HEK293T (cell line): Measurements from ENCODE around the gene BPIFB2.

ENCODE experiments used
- CTCF ChIA-PET: fragments of 350-600 bp; formaldehyde crosslinking; extraction: SDS; loops from one replicate; lab custom pipeline; 2021; ENCODE audit warnings: antibody characterized with exemption, inconsistent platforms; lab: Yijun Ruan, JAX
- POLR2A ChIA-PET: fragments of 350-600 bp; formaldehyde crosslinking; extraction: SDS; loops from one replicate; lab custom pipeline; 2020; ENCODE audit warnings: antibody characterized with exemption, inconsistent platforms; lab: Yijun Ruan, JAX
- DNase-seq: peaks from one replicate; pipeline ENCODE4 v3.0.0; 2012; ENCODE audit warnings: mixed read lengths; ENCODE audit errors: extremely low spot score
- ARNT ChIP-seq: fragments of 450-650 bp; IDR thresholded peaks from 2 replicates; pipeline ENCODE4 v1.6.1; 2017; ENCODE audit warnings: mild to moderate bottlenecking
- BHLHE40 ChIP-seq: fragments of 450-650 bp; IDR thresholded peaks from 2 replicates; pipeline ENCODE4 v1.6.1; 2016; ENCODE audit warnings: mild to moderate bottlenecking, moderate library complexity, borderline replicate concordance
- CTBP1 ChIP-seq: fragments of 450-650 bp; IDR thresholded peaks from 2 replicates; pipeline ENCODE4 v1.6.1; 2016; ENCODE audit warnings: borderline replicate concordance
- ELF4 ChIP-seq: fragments of 450-650 bp; IDR thresholded peaks from 2 replicates; pipeline ENCODE4 v1.6.1; 2017; ENCODE audit warnings: antibody characterized with exemption
- FOXA1 ChIP-seq: fragments of 450-650 bp; IDR thresholded peaks from 2 replicates; pipeline ENCODE4 v1.6.1; 2016; ENCODE audit warnings: mild to moderate bottlenecking
- FOXK2 ChIP-seq: fragments of 450-650 bp; IDR thresholded peaks from 2 replicates; pipeline ENCODE4 v1.6.1; 2016; ENCODE audit warnings: mild to moderate bottlenecking
- FOXM1 ChIP-seq: fragments of 450-650 bp; IDR thresholded peaks from 2 replicates; pipeline ENCODE4 v1.6.1; 2017; ENCODE audit warnings: mild to moderate bottlenecking, borderline replicate concordance
- HDGF ChIP-seq: fragments of 450-650 bp; IDR thresholded peaks from 2 replicates; pipeline ENCODE4 v1.6.1; 2017; ENCODE audit warnings: antibody characterized with exemption, borderline replicate concordance
- L3MBTL2 ChIP-seq: fragments of 450-650 bp; conservative IDR thresholded peaks from 2 replicates; pipeline ENCODE4 v1.6.1; 2016; ENCODE audit warnings: mild to moderate bottlenecking
- LEF1 ChIP-seq: fragments of 450-650 bp; IDR thresholded peaks from 2 replicates; pipeline ENCODE4 v1.6.1; 2017; ENCODE audit warnings: mild to moderate bottlenecking, borderline replicate concordance
- NFRKB ChIP-seq: fragments of 450-650 bp; IDR thresholded peaks from 2 replicates; pipeline ENCODE4 v1.6.1; 2016; ENCODE audit warnings: mild to moderate bottlenecking, moderate library complexity
- PKNOX1 ChIP-seq: fragments of 450-650 bp; IDR thresholded peaks from 2 replicates; pipeline ENCODE4 v1.6.1; 2016
- SP1 ChIP-seq: fragments of 450-650 bp; IDR thresholded peaks from 2 replicates; pipeline ENCODE4 v1.6.1; 2017
- SUZ12 ChIP-seq: fragments of 450-650 bp; IDR thresholded peaks from 2 replicates; pipeline ENCODE4 v1.6.1; 2016; ENCODE audit warnings: mild to moderate bottlenecking
- TARDBP ChIP-seq: fragments of 450-650 bp; IDR thresholded peaks from 2 replicates; pipeline ENCODE4 v1.6.1; 2016
- ZNF384 ChIP-seq: fragments of 450-650 bp; IDR thresholded peaks from 2 replicates; pipeline ENCODE4 v1.6.1; 2016

The BPIFB2 gene

GRCh38 chr20:33018169-33018931 lies 10.8 kb downstream of the BPIFB2 start:
- no peak for DNase-seq
- ChIA-PET POLR2A (no interaction called here), CTCF (no interaction called here)
- no peak for TF ChIP-seq HDGF
- TF ChIP-seq ELF4: no peak
- TF ChIP-seq PKNOX1: no peak
- no peak for TF ChIP-seq FOXA1
- TF ChIP-seq FOXK2: no peak

GRCh38 chr20:33019465-33020277 lies 12.2 kb downstream of the BPIFB2 start:
- TF ChIP-seq FOXK2: no peak
- no peak for TF ChIP-seq ELF4
- no peak for TF ChIP-seq CTBP1
- TF ChIP-seq SUZ12: no peak
- TF ChIP-seq ARNT: no peak
- no peak for TF ChIP-seq SP1
- TF ChIP-seq NFRKB: no peak
- no peak for TF ChIP-seq PKNOX1
- TF ChIP-seq BHLHE40: no peak
- no peak for TF ChIP-seq L3MBTL2
- no peak for TF ChIP-seq ZNF384
- no peak for TF ChIP-seq FOXM1
- no peak for TF ChIP-seq LEF1
- TF ChIP-seq FOXA1: no peak
- TF ChIP-seq TARDBP: no peak
- TF ChIP-seq HDGF: no peak
- ChIA-PET POLR2A (no interaction called here), CTCF (no interaction called here)
- DNase-seq: no peak

GRCh38 chr20:33020278-33021161 lies 13.0 kb downstream of the BPIFB2 start:
- DNase-seq: no peak
- POLR2A ChIA-PET: no interaction called here
- TF ChIP-seq ELF4 (no peak), ZNF384 (no peak), ARNT (no peak), BHLHE40 (no peak), NFRKB (no peak), PKNOX1 (no peak), CTBP1 (no peak), HDGF (no peak), LEF1 (no peak), SP1 (no peak), FOXA1 (no peak), FOXK2 (no peak), TARDBP (no peak), SUZ12 (no peak), L3MBTL2 (no peak), FOXM1 (no peak)
- CTCF ChIA-PET: no interaction called here

GRCh38 chr20:33021879-33022278 lies 14.4 kb downstream of the BPIFB2 start:
- CTCF ChIA-PET: no interaction called here
- TF ChIP-seq SUZ12: no peak
- no peak for TF ChIP-seq FOXK2
- no peak for TF ChIP-seq HDGF
- TF ChIP-seq ELF4: no peak
- TF ChIP-seq SP1: no peak
- no peak for TF ChIP-seq BHLHE40
- no peak for DNase-seq
- POLR2A ChIA-PET: no interaction called here

GRCh38 chr20:33022289-33022688 lies 14.8 kb downstream of the BPIFB2 start:
- DNase-seq: no peak
- ChIA-PET POLR2A (no interaction called here), CTCF (no interaction called here)
- TF ChIP-seq FOXK2 (no peak), ARNT (no peak), SP1 (no peak), BHLHE40 (no peak), L3MBTL2 (no peak), LEF1 (no peak), PKNOX1 (no peak), ELF4 (no peak)
